ENCODE measurements around the gene NKD1.

- TF ChIP-seq CTCF (IDR thresholded peaks at IDR 0.05) (no peak), POLR2A (IDR thresholded peaks at IDR 0.05) (no peak)
These were observed 87.6 kb downstream of the NKD1 start for GRCh38 chr16:50635505-50636392.

Data from uterus (tissue), 2 donors.